ENCODE results near the gene RHCG.

- TF ChIP-seq, protein P1, sequence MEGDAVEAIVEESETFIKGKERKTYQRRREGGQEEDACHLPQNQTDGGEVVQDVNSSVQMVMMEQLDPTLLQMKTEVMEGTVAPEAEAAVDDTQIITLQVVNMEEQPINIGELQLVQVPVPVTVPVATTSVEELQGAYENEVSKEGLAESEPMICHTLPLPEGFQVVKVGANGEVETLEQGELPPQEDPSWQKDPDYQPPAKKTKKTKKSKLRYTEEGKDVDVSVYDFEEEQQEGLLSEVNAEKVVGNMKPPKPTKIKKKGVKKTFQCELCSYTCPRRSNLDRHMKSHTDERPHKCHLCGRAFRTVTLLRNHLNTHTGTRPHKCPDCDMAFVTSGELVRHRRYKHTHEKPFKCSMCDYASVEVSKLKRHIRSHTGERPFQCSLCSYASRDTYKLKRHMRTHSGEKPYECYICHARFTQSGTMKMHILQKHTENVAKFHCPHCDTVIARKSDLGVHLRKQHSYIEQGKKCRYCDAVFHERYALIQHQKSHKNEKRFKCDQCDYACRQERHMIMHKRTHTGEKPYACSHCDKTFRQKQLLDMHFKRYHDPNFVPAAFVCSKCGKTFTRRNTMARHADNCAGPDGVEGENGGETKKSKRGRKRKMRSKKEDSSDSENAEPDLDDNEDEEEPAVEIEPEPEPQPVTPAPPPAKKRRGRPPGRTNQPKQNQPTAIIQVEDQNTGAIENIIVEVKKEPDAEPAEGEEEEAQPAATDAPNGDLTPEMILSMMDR (conservative IDR thresholded peaks at IDR 0.05; ENCODE audit: low read depth, low read length): no peak
- TF ChIP-seq EZH2phosphoT487 (IDR thresholded peaks at IDR 0.05; ENCODE audit: borderline replicate concordance, low read length) (no peak), EZH2 (IDR thresholded peaks at IDR 0.05; ENCODE audit: low read length, unreplicated experiment) (no peak)
Measured at GRCh38 chr15:89448825-89449224, 47.6 kb downstream of the RHCG start.
